Superior temporal gyrus (tissue), 1 donor: ENCODE measurements around the gene ATP1B4.

ENCODE experiments used
- DNase-seq: peaks from one replicate; pipeline ENCODE4 v3.0.0-alpha.2; 2016; ENCODE audit errors: extremely low spot score

ATP1B4 gene

GRCh38 chrX:120372667-120373370 lies 10.9 kb downstream of the ATP1B4 start:
- DNase-seq: no peak

- DNase-seq: no peak
Measured at GRCh38 chrX:120377179-120377578, 15.3 kb downstream of the ATP1B4 start.

- no peak for DNase-seq
Measured at GRCh38 chrX:120377715-120378114, 15.8 kb downstream of the ATP1B4 start.

- DNase-seq: no peak
Measured at GRCh38 chrX:120378570-120378969, 16.7 kb downstream of the ATP1B4 start.

GRCh38 chrX:120379937-120380681 lies 18.2 kb downstream of the ATP1B4 start:
- DNase-seq: no peak

- no peak for DNase-seq
Measured at GRCh38 chrX:120380699-120381098, 18.8 kb downstream of the ATP1B4 start.

GRCh38 chrX:120401301-120401700 lies 39.4 kb downstream of the ATP1B4 start:
- DNase-seq: no peak

- no peak for DNase-seq
Measured at GRCh38 chrX:120402369-120402768, 40.5 kb downstream of the ATP1B4 start.

GRCh38 chrX:120406638-120407037 lies 44.7 kb downstream of the ATP1B4 start:
- no peak for DNase-seq

- DNase-seq: no peak
Measured at GRCh38 chrX:120408168-120408567, 46.3 kb downstream of the ATP1B4 start.

GRCh38 chrX:120419463-120419862 lies 57.6 kb downstream of the ATP1B4 start:
- DNase-seq: no peak

- DNase-seq: no peak
Measured at GRCh38 chrX:120426599-120426998, 64.7 kb downstream of the ATP1B4 start.

- DNase-seq: no peak
Measured at GRCh38 chrX:120428309-120428708, 66.4 kb downstream of the ATP1B4 start.

GRCh38 chrX:120429776-120430540 lies 68.1 kb downstream of the ATP1B4 start:
- DNase-seq: no peak
